ENCODE results near the gene ATF5.
A peak's percentile ranks its signal among the peaks of the same experiment; 100 is the strongest.

Gene ATF5

GRCh38 chr19:49929611-49930482 lies 842 bp downstream of the ATF5 start:
- peak overlapping the region; percentile 96 to 97 for H3K18ac ChIP-seq (ENCODE audit: low read depth in 1 of 2, low read length in 2 of 2)
- peaks cover 37 to 38% of the 10 kb centered on the region in 2 experiments for H3K36me3 ChIP-seq (ENCODE audit: control insufficient read depth in 1 of 2, insufficient read depth in 2 of 2, low read depth in 1 of 2, low read length in 2 of 2)
- peak overlapping the region; percentile 96 for H4K91ac ChIP-seq (ENCODE audit: low read length)
- H2BK120ac ChIP-seq (ENCODE audit: low read depth, low read length) = peak overlapping the region; percentile 21
- peak overlapping the region in 1 of 2 experiments; percentile 87 for H3K14ac ChIP-seq (ENCODE audit: low read length in 2 of 2)
- H2BK5ac ChIP-seq (ENCODE audit: low read depth, low read length, poor library complexity, severe bottlenecking) = peak overlapping the region; percentile 60
- H2BK15ac ChIP-seq (ENCODE audit: low read depth, poor library complexity, severe bottlenecking) = no peak overlapping the region
- peak overlapping the region; percentile 91 for H4K8ac ChIP-seq (ENCODE audit: low read length)
- H3K9ac ChIP-seq (ENCODE audit: low read length) = peak overlapping the region; percentile 97
- peaks cover 16% of the 10 kb centered on the region for H3K4me1 ChIP-seq (ENCODE audit: control insufficient read depth, insufficient read depth, low read depth, low read length)
- H3K23ac ChIP-seq (ENCODE audit: low read length in 2 of 2) = no peak overlapping the region
- H3K27ac ChIP-seq (ENCODE audit: low read length, poor library complexity, severe bottlenecking) = peak overlapping the region; percentile 84
- H2BK12ac ChIP-seq (ENCODE audit: low read length in 2 of 2) = peak overlapping the region in 1 of 2 experiments; percentile 17
- no peaks in the 10 kb centered on the region for H3K9me3 ChIP-seq (ENCODE audit: control insufficient read depth, low read length)
- DNase-seq = peak; percentile 97
- peak overlapping the region; percentile 59 for H2AFZ ChIP-seq (ENCODE audit: low read depth, low read length)
- 4% methylated on average over 40 of the region's 43 CpGs for WGBS
- no peaks in the 10 kb centered on the region for H3K27me3 ChIP-seq (ENCODE audit: control insufficient read depth in 1 of 2, insufficient read depth in 1 of 2, low read length in 2 of 2)
- peak overlapping the region in 1 of 2 experiments; percentile 29 for H3K4ac ChIP-seq (ENCODE audit: low read depth in 1 of 2, low read length in 2 of 2)
- no peak overlapping the region for H2AK5ac ChIP-seq (ENCODE audit: low read length, severe bottlenecking)
- H3K79me1 ChIP-seq (replicated peaks; ENCODE audit: low read length, poor library complexity, severe bottlenecking) = peaks cover 21% of the 10 kb centered on the region
- peak overlapping the region; percentile 82 to 98 for H3K4me3 ChIP-seq (ENCODE audit: insufficient read depth in 1 of 2, low read depth in 1 of 2, low read length in 2 of 2)
- H3K4me2 ChIP-seq (ENCODE audit: low read length, poor library complexity, severe bottlenecking) = peak overlapping the region; percentile 90

- Histone ChIP-seq H3K14ac (ENCODE audit: low read length in 2 of 2) (no peak overlapping the region), H4K8ac (ENCODE audit: low read length) (peak overlapping the region; percentile 3), H3K27me3 (ENCODE audit: control insufficient read depth in 1 of 2, insufficient read depth in 1 of 2, low read length in 2 of 2) (no peaks in the 10 kb centered on the region), H3K4me1 (ENCODE audit: control insufficient read depth, insufficient read depth, low read depth, low read length) (peaks cover 16% of the 10 kb centered on the region), H3K23ac (ENCODE audit: low read length in 2 of 2) (no peak overlapping the region), H2BK120ac (ENCODE audit: low read depth, low read length) (no peak overlapping the region), H3K4me2 (ENCODE audit: low read length, poor library complexity, severe bottlenecking) (peak overlapping the region; percentile 90), H3K27ac (ENCODE audit: low read length, poor library complexity, severe bottlenecking) (no peak overlapping the region), H3K4me3 (ENCODE audit: insufficient read depth in 1 of 2, low read depth in 1 of 2, low read length in 2 of 2) (peak overlapping the region in 1 of 2 experiments; percentile 35), H2BK12ac (ENCODE audit: low read length in 2 of 2) (peak overlapping the region in 1 of 2 experiments; percentile 61), H4K91ac (ENCODE audit: low read length) (peak overlapping the region; percentile 89), H3K9ac (ENCODE audit: low read length) (no peak overlapping the region), H3K79me1 (replicated peaks; ENCODE audit: low read length, poor library complexity, severe bottlenecking) (peaks cover 19% of the 10 kb centered on the region), H2AK5ac (ENCODE audit: low read length, severe bottlenecking) (peak overlapping the region; percentile 8), H3K36me3 (ENCODE audit: control insufficient read depth in 1 of 2, insufficient read depth in 2 of 2, low read depth in 1 of 2, low read length in 2 of 2) (peaks cover 33 to 37% of the 10 kb centered on the region in 2 experiments), H2BK15ac (ENCODE audit: low read depth, poor library complexity, severe bottlenecking) (no peak overlapping the region), H3K9me3 (ENCODE audit: control insufficient read depth, low read length) (no peaks in the 10 kb centered on the region), H3K4ac (ENCODE audit: low read depth in 1 of 2, low read length in 2 of 2) (no peak overlapping the region), H3K18ac (ENCODE audit: low read depth in 1 of 2, low read length in 2 of 2) (peak overlapping the region in 1 of 2 experiments; percentile 52), H2AFZ (ENCODE audit: low read depth, low read length) (no peak overlapping the region), H2BK5ac (ENCODE audit: low read depth, low read length, poor library complexity, severe bottlenecking) (no peak overlapping the region)
- 75% methylated on average over 15 of the region's 15 CpGs for WGBS
- peak; percentile 12 for DNase-seq
These were observed 1.5 kb downstream of the ATF5 start for GRCh38 chr19:49930483-49931011.

- Histone ChIP-seq H3K9me3 (ENCODE audit: control insufficient read depth, low read length) (no peaks in the 10 kb centered on the region), H3K18ac (ENCODE audit: low read depth in 1 of 2, low read length in 2 of 2) (no peak overlapping the region)
- over 99% methylated on average over 7 of the region's 7 CpGs for WGBS
These were observed 2.5 kb downstream of the ATF5 start for GRCh38 chr19:49931293-49932040.

More at GRCh38 chr19:49931293-49932040, 2.5 kb downstream of the ATF5 start:
- Histone ChIP-seq H3K79me1 (replicated peaks; ENCODE audit: low read length, poor library complexity, severe bottlenecking) (peaks cover 19% of the 10 kb centered on the region), H2BK5ac (ENCODE audit: low read depth, low read length, poor library complexity, severe bottlenecking) (no peak overlapping the region), H3K23ac (ENCODE audit: low read length in 2 of 2) (no peak overlapping the region), H3K4me1 (ENCODE audit: control insufficient read depth, insufficient read depth, low read depth, low read length) (peaks cover 16% of the 10 kb centered on the region), H2BK120ac (ENCODE audit: low read depth, low read length) (no peak overlapping the region), H2BK15ac (ENCODE audit: low read depth, poor library complexity, severe bottlenecking) (no peak overlapping the region), H4K91ac (ENCODE audit: low read length) (no peak overlapping the region), H2AFZ (ENCODE audit: low read depth, low read length) (no peak overlapping the region), H3K4me3 (ENCODE audit: insufficient read depth in 1 of 2, low read depth in 1 of 2, low read length in 2 of 2) (no peak overlapping the region), H3K14ac (ENCODE audit: low read length in 2 of 2) (no peak overlapping the region), H3K9ac (ENCODE audit: low read length) (no peak overlapping the region), H3K27me3 (ENCODE audit: control insufficient read depth in 1 of 2, insufficient read depth in 1 of 2, low read length in 2 of 2) (peaks cover 0 to under 1% of the 10 kb centered on the region in 2 experiments), H3K27ac (ENCODE audit: low read length, poor library complexity, severe bottlenecking) (no peak overlapping the region), H3K36me3 (ENCODE audit: control insufficient read depth in 1 of 2, insufficient read depth in 2 of 2, low read depth in 1 of 2, low read length in 2 of 2) (peaks cover 28 to 37% of the 10 kb centered on the region in 2 experiments), H3K4me2 (ENCODE audit: low read length, poor library complexity, severe bottlenecking) (no peak overlapping the region), H4K8ac (ENCODE audit: low read length) (no peak overlapping the region), H3K4ac (ENCODE audit: low read depth in 1 of 2, low read length in 2 of 2) (no peak overlapping the region), H2AK5ac (ENCODE audit: low read length, severe bottlenecking) (no peak overlapping the region), H2BK12ac (ENCODE audit: low read length in 2 of 2) (no peak overlapping the region)
- no peak for DNase-seq
